ENCODE measurements around the gene TRABD2A. TPM values are rescaled to one million over a fixed set of nuclear protein-coding genes. Genes with fewer than 3 reads are reported as not detected.
"Not testable (repeated sequence)": the region's sequence is repeated elsewhere in the genome, so short reads cannot be mapped to it uniquely, and the experiment has no call there.

TRABD2A gene
- total RNA-seq, 1 experiment from 2014 or later: 18.3 TPM

DNA sequence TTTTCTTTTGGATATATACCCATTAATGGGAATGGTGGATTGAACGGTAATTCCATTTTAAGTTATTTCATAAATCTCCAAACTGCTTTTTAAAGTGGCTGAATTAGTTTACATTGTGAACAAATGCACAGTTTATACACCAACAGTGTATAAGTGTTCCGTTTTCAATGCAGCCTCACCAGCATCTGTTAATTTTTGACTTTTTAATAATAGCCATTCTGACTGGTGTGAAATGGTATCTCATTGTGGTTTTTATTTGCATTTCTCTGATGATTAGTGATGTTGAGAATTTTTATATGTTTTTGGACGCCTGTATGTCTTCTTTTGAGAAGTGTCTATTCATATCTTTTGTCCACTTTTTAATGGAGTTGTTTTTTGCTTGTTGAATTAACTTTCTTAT lies 107.3 kb downstream of the TRABD2A start:
- not testable (repeated sequence) for DNase-seq (ENCODE audit: low read depth in 1 of 2, low spot score in 2 of 2); H3K36me3 ChIP-seq; H3K9me3 ChIP-seq (replicated peaks); H3K27me3 ChIP-seq (replicated peaks); H3K4me1 ChIP-seq (replicated peaks); H3K4me3 ChIP-seq; H3K27ac ChIP-seq

Other genes starting within 250 kb of the TRABD2A start
- gene TMSB10, start 24.6 kb upstream of the TRABD2A start, total RNA-seq (2014; rRNA removed; shearing (Covaris generic)): 10,548 and 13,048 TPM in 2 replicates
- 60.9 and 117 TPM in 2 replicates for gene KCMF1, start 90.1 kb upstream of the TRABD2A start, total RNA-seq (2014; rRNA removed; shearing (Covaris generic))